ENCODE measurements around the gene TMEM213. TPM values are rescaled to one million over a fixed set of nuclear protein-coding genes. Genes with fewer than 3 reads are reported as not detected.

TMEM213 gene
- total RNA-seq, 1 donor from 2014 or later, result not detected

- ATAC-seq (no peak), DNase-seq (ENCODE audit: low spot score) (no peak)
Measured at GRCh38 chr7:138835087-138835486, 37.3 kb downstream of the TMEM213 start.

- ATAC-seq, result no peak
Measured at GRCh38 chr7:138837627-138838026, 39.8 kb downstream of the TMEM213 start.

GRCh38 chr7:138838166-138838565 is 40.4 kb downstream of the TMEM213 start:
- no peak for ATAC-seq
- no peak for DNase-seq (ENCODE audit: low spot score)

More at GRCh38 chr7:138837627-138838026, 39.8 kb downstream of the TMEM213 start:
- DNase-seq (ENCODE audit: low spot score), result no peak

- no peak for DNase-seq (ENCODE audit: low spot score)
- no peak for ATAC-seq
Measured at GRCh38 chr7:138842111-138842510, 44.3 kb downstream of the TMEM213 start.

- no peak for DNase-seq (ENCODE audit: low spot score)
- ATAC-seq, result no peak
Measured at GRCh38 chr7:138843632-138844580, 46.1 kb downstream of the TMEM213 start.

GRCh38 chr7:138845711-138846110 is 47.9 kb downstream of the TMEM213 start:
- no peak for DNase-seq (ENCODE audit: low spot score)
- no peak for ATAC-seq

- no peak for DNase-seq (ENCODE audit: low spot score)
- ATAC-seq, result no peak
Measured at GRCh38 chr7:138848056-138848980, 50.5 kb downstream of the TMEM213 start.

DNA sequence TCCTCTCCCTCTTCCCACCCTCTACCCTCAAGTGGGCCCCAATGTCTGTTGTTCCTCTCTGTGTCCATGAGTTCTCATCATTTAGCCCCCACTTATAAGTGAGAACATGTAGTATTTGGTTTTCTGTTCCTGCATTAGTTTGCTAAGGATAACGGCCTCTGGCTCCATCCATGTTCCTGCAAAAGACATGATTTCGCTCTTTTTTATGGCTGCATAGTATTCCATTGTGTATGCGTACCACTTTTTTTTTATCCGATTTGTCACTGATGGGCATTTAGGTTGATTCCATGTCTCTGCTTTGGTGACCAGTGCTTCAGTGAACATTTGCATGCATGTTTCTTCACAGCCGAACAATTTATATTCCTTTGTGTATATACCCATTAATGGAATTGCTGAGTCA is 51.9 kb downstream of the TMEM213 start:
- ATAC-seq (no peak), DNase-seq (ENCODE audit: low spot score) (no peak)

DNA sequence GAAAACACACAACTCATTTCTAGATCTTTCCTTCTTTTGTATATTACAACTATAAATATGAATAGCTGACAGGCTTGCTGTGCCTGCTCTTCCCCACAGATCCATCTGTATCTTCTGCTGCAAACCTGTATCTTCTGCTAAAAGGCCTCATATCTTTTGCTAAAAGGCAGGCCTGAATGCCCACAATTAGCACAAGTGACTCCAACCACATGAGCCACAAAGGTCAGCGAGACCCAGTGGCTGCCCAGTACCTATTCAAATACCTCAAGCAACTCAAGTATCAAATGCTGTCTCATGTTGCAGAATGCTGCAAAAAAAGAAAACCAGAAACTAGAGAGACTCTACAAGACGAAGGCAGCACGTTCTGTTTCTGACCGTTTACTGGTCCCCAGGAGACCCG is 54.7 kb downstream of the TMEM213 start:
- ATAC-seq (no peak), DNase-seq (ENCODE audit: low spot score) (no peak)

- DNase-seq (ENCODE audit: low spot score) (no peak), ATAC-seq (no peak)
Measured at GRCh38 chr7:138853448-138853847, 55.7 kb downstream of the TMEM213 start.

DNA sequence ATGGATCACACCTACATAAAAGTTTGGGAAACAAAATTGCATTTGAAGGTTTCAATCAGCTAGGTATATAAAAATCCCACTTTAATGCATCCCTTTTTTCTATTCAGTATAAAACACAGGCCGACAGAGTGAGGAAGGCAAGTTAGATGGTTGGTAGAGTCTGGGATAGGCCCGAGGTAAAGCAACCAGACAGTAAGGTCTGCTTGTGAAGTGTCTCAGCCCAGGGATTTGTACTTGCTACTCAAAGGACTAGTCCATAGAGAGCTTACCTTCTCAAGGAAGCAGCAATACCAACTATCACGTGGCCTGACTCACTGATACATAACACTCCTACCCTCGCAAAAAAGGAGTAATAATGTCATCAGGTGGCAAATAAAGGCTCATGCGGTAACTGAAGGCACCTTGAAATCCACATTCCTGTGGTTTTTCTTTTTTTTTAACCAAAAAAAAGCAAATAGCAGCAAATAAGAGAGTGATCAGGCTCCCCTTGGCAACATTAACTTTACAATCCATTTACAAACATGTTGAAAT is 56.4 kb downstream of the TMEM213 start:
- ATAC-seq, result no peak
- DNase-seq (ENCODE audit: low spot score), result no peak

- ATAC-seq, result no peak
Measured at GRCh38 chr7:138857728-138858127, 59.9 kb downstream of the TMEM213 start.

GRCh38 chr7:138861051-138861450 is 63.3 kb downstream of the TMEM213 start:
- DNase-seq (ENCODE audit: low spot score) (no peak), ATAC-seq (no peak)

More at GRCh38 chr7:138857728-138858127, 59.9 kb downstream of the TMEM213 start:
- DNase-seq (ENCODE audit: low spot score), result no peak

- no peak for ATAC-seq
Measured at GRCh38 chr7:138863931-138864330, 66.1 kb downstream of the TMEM213 start.

DNA sequence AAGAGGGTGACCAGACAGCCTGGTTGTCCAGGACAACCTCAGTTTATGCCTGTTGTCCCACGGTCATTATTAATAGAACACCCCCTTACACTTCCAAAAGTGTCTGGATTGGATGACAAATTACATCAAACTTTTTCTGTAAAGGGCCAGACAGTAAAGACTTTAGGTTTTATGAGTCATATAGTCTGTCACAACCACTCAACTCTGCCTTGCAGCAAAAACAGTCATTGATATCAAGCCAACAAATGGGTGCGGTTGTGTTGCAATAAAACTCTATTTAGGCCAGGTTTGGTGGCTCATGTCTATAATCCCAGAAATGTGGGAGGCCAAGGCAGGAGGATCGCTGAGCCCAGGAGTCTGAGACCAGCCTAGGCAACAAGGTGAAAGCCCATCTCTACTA is 66.9 kb downstream of the TMEM213 start:
- ATAC-seq (no peak), DNase-seq (ENCODE audit: low spot score) (no peak)

More at GRCh38 chr7:138863931-138864330, 66.1 kb downstream of the TMEM213 start:
- DNase-seq (ENCODE audit: low spot score), result no peak

GRCh38 chr7:138865843-138866242 is 68.0 kb downstream of the TMEM213 start:
- DNase-seq (ENCODE audit: low spot score) (no peak), ATAC-seq (no peak)

DNA sequence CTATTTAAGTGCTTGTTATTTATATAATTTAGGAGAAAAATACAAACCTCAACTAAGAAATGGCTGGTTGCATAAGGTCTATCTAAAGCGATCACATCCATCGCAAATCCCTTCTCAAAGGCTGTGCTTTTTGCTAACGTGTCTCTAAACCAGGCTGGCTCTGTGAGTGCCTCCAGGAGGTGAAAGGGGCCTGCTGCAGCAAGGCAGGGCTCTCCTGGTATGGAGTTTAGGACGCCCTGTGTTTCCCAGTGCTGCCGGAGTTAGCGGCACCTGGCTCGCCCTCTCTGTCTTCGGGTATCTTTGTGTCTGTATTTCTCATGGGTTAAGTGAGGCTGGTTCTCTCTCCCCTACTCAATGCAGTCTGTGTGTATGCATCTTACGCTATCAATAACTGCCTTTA is 68.6 kb downstream of the TMEM213 start:
- DNase-seq (ENCODE audit: low spot score), result no peak
- no peak for ATAC-seq

DNA sequence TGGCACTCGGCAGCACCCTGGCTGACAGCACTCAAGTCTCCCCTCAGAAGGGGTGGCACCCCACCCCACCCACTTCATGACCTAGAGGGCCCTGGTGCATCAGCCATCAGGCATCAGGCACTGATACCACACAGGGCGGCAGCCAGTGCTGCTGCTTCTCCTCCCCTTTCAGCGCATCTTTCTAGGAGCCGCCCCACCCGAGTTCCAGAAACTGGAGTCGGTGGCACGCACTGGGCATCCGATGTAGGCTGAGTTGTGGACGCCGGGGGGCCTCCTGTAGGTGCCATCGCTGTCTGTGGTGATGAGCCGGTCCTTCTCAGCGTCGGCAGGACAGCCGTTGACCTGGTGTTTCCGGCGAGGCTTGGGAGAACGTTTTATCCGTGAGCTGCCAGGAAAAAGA is 70.0 kb downstream of the TMEM213 start:
- DNase-seq (ENCODE audit: low spot score) (no peak), ATAC-seq (no peak)

- no peak for DNase-seq (ENCODE audit: low spot score)
- no peak for ATAC-seq
Measured at GRCh38 chr7:138868711-138869110, 70.9 kb downstream of the TMEM213 start.

DNA sequence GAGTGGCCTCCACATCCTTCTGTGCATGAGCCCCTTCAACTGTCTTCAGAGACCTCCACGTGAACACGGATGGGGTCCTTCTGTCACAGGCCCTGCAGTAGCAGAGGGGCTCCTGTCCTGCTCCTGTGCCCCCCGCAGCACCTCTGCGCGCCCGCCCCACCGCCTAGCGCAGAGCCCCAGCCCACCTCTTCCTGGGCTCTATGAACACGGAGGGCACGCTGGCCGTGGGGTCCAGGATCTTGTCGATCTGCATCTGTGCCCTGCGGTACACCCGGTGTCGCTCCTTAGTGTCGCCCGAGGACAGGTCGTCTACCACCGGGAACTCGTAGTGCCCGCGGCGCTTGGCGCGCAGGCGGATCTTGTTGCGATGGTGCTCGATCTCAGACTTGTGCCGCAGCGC is 71.6 kb downstream of the TMEM213 start:
- DNase-seq (ENCODE audit: low spot score), result no peak
- no peak for ATAC-seq
